Mucosa of descending colon (tissue), 3 donors: ENCODE results near the gene SST. TPM values are rescaled to one million over a fixed set of nuclear protein-coding genes. Genes with fewer than 3 reads are reported as not detected.
"Not testable (repeated sequence)": the region's sequence is repeated elsewhere in the genome, so short reads cannot be mapped to it uniquely, and the experiment has no call there.

Experiments used
- ATAC-seq: fragments of 200-7000 bp; cut with Tn5 transposase; one replicate; pipeline ENCODE4 v1.9.1; 2020; ENCODE audit warnings: mild to moderate bottlenecking, moderate library complexity
- DNase-seq, 3 donors: peaks; one replicate each; pipeline ENCODE4 v3.0.0-alpha.2; 2020
- H3K36me3 ChIP-seq: fragments of 200-600 bp; one replicate; pipeline ENCODE4 v1.8.0; 2021; ENCODE audit warnings: low read depth, mild to moderate bottlenecking
- H3K4me1 ChIP-seq: fragments of 200-600 bp; one replicate; pipeline ENCODE4 v1.8.0; 2021; ENCODE audit warnings: low read depth, mild to moderate bottlenecking
- H3K4me3 ChIP-seq: fragments of 200-600 bp; one replicate; pipeline ENCODE4 v1.8.0; 2021; ENCODE audit warnings: mild to moderate bottlenecking
- H3K9me3 ChIP-seq: fragments of 200-600 bp; one replicate; pipeline ENCODE4 v1.8.0; 2021; ENCODE audit warnings: mild to moderate bottlenecking
- intact Hi-C, 2 donors: fragments of 100-400 bp; cut with DNase I in 1 of 2; cut with micrococcal nuclease in 1 of 2; formaldehyde crosslinking; loops; one replicate each; pipeline versions ENCODE4 v1.11.0 to v1.11.1; 2022; cut with DNase I, micrococcal nuclease
- total RNA-seq, 3 donors: library from RNA; stranded (reverse); fragmentation: NEBNext Ultra II Directional in 2 of 3; extraction: Animal tissue kit (Norgen Biotek cat#: 25700) in 2 of 3; gene quantifications; one replicate each; pipeline versions ENCODE4 v1.2.1 to v1.2.4, GENCODE V29; 2021 to 2023
- TF ChIP-seq, protein P1 (sequence below): fragments of 200-600 bp; IDR thresholded peaks from one replicate; pipeline ENCODE4 v1.8.0; 2022; ENCODE audit warnings: antibody characterized with exemption, mild to moderate bottlenecking
- donor health status: DM: no; HTN: no; CAD: no; lungs with moderate emphysema.
- donor health status: DM: no; HTN: no; CAD: no.
- donor health status: DM: no; HTN: yes; CAD: no.

Gene SST
- total RNA-seq, 3 donors from 2014 or later: 7.2 to 29.5 (median 23.8) TPM

- TF ChIP-seq, protein P1, sequence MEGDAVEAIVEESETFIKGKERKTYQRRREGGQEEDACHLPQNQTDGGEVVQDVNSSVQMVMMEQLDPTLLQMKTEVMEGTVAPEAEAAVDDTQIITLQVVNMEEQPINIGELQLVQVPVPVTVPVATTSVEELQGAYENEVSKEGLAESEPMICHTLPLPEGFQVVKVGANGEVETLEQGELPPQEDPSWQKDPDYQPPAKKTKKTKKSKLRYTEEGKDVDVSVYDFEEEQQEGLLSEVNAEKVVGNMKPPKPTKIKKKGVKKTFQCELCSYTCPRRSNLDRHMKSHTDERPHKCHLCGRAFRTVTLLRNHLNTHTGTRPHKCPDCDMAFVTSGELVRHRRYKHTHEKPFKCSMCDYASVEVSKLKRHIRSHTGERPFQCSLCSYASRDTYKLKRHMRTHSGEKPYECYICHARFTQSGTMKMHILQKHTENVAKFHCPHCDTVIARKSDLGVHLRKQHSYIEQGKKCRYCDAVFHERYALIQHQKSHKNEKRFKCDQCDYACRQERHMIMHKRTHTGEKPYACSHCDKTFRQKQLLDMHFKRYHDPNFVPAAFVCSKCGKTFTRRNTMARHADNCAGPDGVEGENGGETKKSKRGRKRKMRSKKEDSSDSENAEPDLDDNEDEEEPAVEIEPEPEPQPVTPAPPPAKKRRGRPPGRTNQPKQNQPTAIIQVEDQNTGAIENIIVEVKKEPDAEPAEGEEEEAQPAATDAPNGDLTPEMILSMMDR: no peak
- Histone ChIP-seq H3K9me3 (no peaks in the 10 kb centered on the region), H3K4me3 (no peak overlapping the region), H3K4me1 (no peaks in the 10 kb centered on the region), H3K36me3 (no peaks in the 10 kb centered on the region)
- intact Hi-C loops: no loop called here
- ATAC-seq (no peak), DNase-seq (no peak)
Observed at GRCh38 chr3:187648177-187648576, 22.0 kb downstream of the SST start.

DNA sequence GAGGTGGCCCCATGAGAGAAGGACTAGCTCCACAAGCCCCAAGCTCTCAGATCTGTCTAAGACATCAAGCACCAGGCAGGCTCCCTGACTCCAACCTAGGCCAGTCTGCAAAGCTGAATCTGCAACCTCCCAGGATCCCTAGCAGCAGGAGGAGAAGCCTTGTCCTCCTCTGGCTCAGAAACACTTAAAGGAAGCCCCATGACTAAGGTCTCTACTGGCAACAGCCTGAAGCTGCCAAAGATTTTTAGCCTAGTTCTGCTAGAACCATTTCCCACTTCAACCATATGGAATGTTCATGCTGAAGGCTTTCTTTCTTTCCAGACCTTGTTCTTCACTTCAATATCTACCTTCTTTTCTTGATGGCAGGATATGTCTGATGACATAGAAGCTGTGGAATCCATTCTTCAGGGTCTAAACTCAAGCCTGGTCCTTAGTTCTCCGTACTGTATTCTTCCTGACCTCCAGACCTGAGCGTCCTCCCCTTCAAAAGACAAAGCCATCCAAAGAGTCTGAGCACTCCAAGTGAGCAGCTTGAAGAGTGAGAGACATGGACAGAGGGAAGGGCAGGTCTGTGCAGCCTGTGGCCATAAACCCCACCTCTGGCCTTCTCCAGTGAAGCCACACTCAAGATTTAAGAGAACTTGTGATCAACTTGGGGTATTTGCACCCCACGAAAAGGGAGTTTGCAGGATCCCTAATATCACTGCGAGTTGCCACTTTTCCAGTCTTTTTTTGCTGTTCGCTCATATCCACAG is 23.1 kb downstream of the SST start:
- ATAC-seq: no peak
- TF ChIP-seq, protein P1: no peak

DNA sequence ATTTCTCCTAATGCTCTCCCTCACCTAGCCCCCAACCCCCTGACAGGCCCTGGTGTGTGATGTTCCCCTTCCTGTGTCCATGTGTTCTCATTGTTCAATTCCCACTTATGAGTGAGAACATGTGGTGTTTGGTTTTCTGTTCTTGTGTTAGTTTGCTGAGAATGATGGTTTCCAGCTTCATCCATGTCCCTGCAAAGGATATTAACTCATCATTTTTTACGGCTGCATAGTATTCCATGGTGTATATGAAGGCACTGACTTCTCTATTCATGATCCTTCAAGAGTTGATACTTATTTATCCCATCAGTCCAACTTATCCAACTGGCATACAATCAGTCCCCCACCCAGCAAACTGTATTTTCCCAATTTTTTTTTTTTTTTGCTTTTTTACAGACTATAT is 24.8 kb downstream of the SST start:
- H3K9me3 ChIP-seq, H3K4me3 ChIP-seq, H3K4me1 ChIP-seq, DNase-seq, intact Hi-C loops, H3K36me3 ChIP-seq, ATAC-seq: not testable (repeated sequence)

More for the DNA sequence above, 23.1 kb downstream of the SST start:
- no peak for DNase-seq
- intact Hi-C loops: no loop called here
- no peaks in the 10 kb centered on the region for H3K9me3 ChIP-seq
- no peaks in the 10 kb centered on the region for H3K4me1 ChIP-seq
- H3K36me3 ChIP-seq: no peaks in the 10 kb centered on the region
- H3K4me3 ChIP-seq: no peak overlapping the region

DNA sequence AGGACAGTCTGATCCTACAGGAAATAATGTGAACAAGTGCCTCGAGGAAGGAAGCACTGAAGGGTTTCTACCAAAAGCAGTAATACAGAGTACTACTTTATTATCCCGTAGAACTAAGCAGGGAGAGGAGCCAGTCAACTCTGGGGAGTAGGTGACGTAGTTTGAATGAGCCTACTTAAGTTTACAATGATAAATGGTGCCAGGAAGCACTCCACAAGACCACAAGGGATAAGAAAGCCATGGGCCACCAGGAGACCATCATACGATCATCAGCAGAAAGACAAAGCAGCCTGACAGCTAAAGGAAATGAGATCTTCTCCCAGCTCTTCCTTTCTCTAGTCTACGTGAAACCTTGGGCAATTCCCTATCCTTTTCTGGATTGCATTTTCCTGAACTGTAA is 27.3 kb downstream of the SST start:
- TF ChIP-seq, protein P1: no peak
- Histone ChIP-seq H3K36me3 (no peaks in the 10 kb centered on the region), H3K9me3 (no peaks in the 10 kb centered on the region), H3K4me1 (no peaks in the 10 kb centered on the region), H3K4me3 (no peak overlapping the region)
- intact Hi-C loops: no loop called here
- DNase-seq (no peak), ATAC-seq (no peak)

- intact Hi-C loops: no loop called here
- DNase-seq (no peak), ATAC-seq (no peak)
- H3K36me3 ChIP-seq: no peaks in the 10 kb centered on the region
- H3K9me3 ChIP-seq: no peaks in the 10 kb centered on the region
- no peak overlapping the region for H3K4me3 ChIP-seq
- H3K4me1 ChIP-seq: no peaks in the 10 kb centered on the region
- TF ChIP-seq, protein P1: no peak
Observed at GRCh38 chr3:187641320-187642016, 28.7 kb downstream of the SST start.

DNA sequence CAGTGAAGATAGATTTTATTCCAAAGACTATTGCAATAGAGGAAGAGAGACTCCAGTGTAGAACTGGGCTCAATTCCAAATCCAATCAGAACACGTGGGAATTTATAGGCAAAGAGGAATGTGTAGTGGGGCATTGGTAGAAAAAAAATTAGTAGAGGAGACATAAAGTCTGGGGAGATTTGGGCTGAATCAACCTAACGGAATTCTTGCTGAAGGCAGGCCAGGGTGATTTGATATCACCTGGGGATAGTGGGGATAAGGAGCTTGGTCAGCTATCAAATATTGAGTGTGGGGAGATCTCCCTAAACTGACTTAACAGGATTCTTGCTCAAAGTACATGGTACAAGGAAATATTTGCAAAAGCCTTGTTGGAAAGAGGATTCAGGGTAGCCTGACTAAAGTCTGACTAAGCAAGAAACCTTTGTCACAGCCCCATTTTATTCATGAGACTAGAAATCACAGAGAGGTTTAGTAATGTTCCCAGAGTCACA is 29.6 kb downstream of the SST start:
- DNase-seq (no peak), ATAC-seq (no peak)
- no peaks in the 10 kb centered on the region for H3K9me3 ChIP-seq
- intact Hi-C loops: no loop called here
- H3K4me1 ChIP-seq: no peaks in the 10 kb centered on the region
- no peaks in the 10 kb centered on the region for H3K36me3 ChIP-seq
- TF ChIP-seq, protein P1: no peak
- no peak overlapping the region for H3K4me3 ChIP-seq
